Measurements from ENCODE around the gene ACAP3.

Gene ACAP3

GRCh38 chr1:1351511-1352427 is 44.0 kb upstream of the ACAP3 start:
- H4K20me1 ChIP-seq (ENCODE audit: insufficient read depth, low read length) = peaks cover 12% of the 10 kb centered on the region; the same call in 1 of the 2 replicates
- no peak overlapping the region for H3K9ac ChIP-seq (ENCODE audit: low read length)
- H3K4me3 ChIP-seq (ENCODE audit: low read length) = peak overlapping the region; percentile 48; the same call in 1 of the 2 replicates
- H3K27ac ChIP-seq (ENCODE audit: low read length) = no peak overlapping the region
- H3K4me2 ChIP-seq (ENCODE audit: low read length) = peak overlapping the region; percentile 20
- H3K27me3 ChIP-seq (ENCODE audit: low read depth, low read length) = no peaks in the 10 kb centered on the region
- H2AFZ ChIP-seq (ENCODE audit: low read depth, low read length) = no peak overlapping the region
- no peaks in the 10 kb centered on the region for H3K9me3 ChIP-seq (ENCODE audit: insufficient read depth, low read length)
- H3K36me3 ChIP-seq (replicated peaks; ENCODE audit: low read depth, low read length) = no peaks in the 10 kb centered on the region
- peaks cover 21% of the 10 kb centered on the region for H3K79me2 ChIP-seq (ENCODE audit: low read length)
- peaks cover 23% of the 10 kb centered on the region for H3K4me1 ChIP-seq (ENCODE audit: low read length)
- TF ChIP-seq CTCF (IDR thresholded peaks at IDR 0.05; ENCODE audit: low read depth, low read length) (no peak), EZH2phosphoT487 (IDR thresholded peaks at IDR 0.05; ENCODE audit: low read depth) (no peak)

- no peak for TF ChIP-seq EZH2phosphoT487 (IDR thresholded peaks at IDR 0.05; ENCODE audit: low read depth)
- TF ChIP-seq CTCF (IDR thresholded peaks at IDR 0.05; ENCODE audit: low read depth, low read length) = peak; percentile 44
- H4K20me1 ChIP-seq (ENCODE audit: insufficient read depth, low read length) = peaks cover 28% of the 10 kb centered on the region; the same call in 1 of the 2 replicates
Measured at GRCh38 chr1:1349256-1350012, 41.7 kb upstream of the ACAP3 start, which contains the start of gene DVL1. Gene DVL1, minus strand, starts transcription at chr1:1349418. Its CDS starts 353 bp downstream, at chr1:1349065.

GRCh38 chr1:1348420-1349255 is 40.9 kb upstream of the ACAP3 start:
- Histone ChIP-seq H3K9ac (ENCODE audit: low read length) (peak overlapping the region; percentile 82), H3K27me3 (ENCODE audit: low read depth, low read length) (no peaks in the 10 kb centered on the region), H3K9me3 (ENCODE audit: insufficient read depth, low read length) (no peaks in the 10 kb centered on the region), H3K79me2 (ENCODE audit: low read length) (peaks cover 52% of the 10 kb centered on the region), H3K27ac (ENCODE audit: low read length) (no peak overlapping the region), H2AFZ (ENCODE audit: low read depth, low read length) (no peak overlapping the region), H3K4me1 (ENCODE audit: low read length) (peaks cover 19% of the 10 kb centered on the region), H3K4me2 (ENCODE audit: low read length) (peak overlapping the region; percentile 81), H3K4me3 (ENCODE audit: low read length) (peak overlapping the region; percentile 90), H3K36me3 (replicated peaks; ENCODE audit: low read depth, low read length) (no peaks in the 10 kb centered on the region), H4K20me1 (ENCODE audit: insufficient read depth, low read length) (peaks cover 34% of the 10 kb centered on the region; the same call in 1 of the 2 replicates)
- TF ChIP-seq EZH2phosphoT487 (IDR thresholded peaks at IDR 0.05; ENCODE audit: low read depth) (no peak), CTCF (IDR thresholded peaks at IDR 0.05; ENCODE audit: low read depth, low read length) (no peak)

More at GRCh38 chr1:1349256-1350012, 41.7 kb upstream of the ACAP3 start, which contains the start of gene DVL1:
- no peaks in the 10 kb centered on the region for H3K36me3 ChIP-seq (replicated peaks; ENCODE audit: low read depth, low read length)
- peak within 1 kb of the TSS; percentile 97 for H3K9ac ChIP-seq (ENCODE audit: low read length)
- no peaks in the 10 kb centered on the region for H3K27me3 ChIP-seq (ENCODE audit: low read depth, low read length)
- peak within 1 kb of the TSS; percentile 81 for H3K4me2 ChIP-seq (ENCODE audit: low read length)
- H3K4me3 ChIP-seq (ENCODE audit: low read length) = peak within 1 kb of the TSS; percentile 99
- no peaks in the 10 kb centered on the region for H3K9me3 ChIP-seq (ENCODE audit: insufficient read depth, low read length)
- H3K27ac ChIP-seq (ENCODE audit: low read length) = peak within 1 kb of the TSS; percentile 75
- peak within 1 kb of the TSS; percentile 79; the same call in 1 of the 2 replicates for H2AFZ ChIP-seq (ENCODE audit: low read depth, low read length)
- peaks cover 45% of the 10 kb centered on the region for H3K79me2 ChIP-seq (ENCODE audit: low read length)
- H3K4me1 ChIP-seq (ENCODE audit: low read length) = peaks cover 19% of the 10 kb centered on the region

All from OCI-LY3 (cell line).